Heart left ventricle (tissue), 16 donors: Measurements from ENCODE around the gene INSYN1. TPM values are rescaled to one million over a fixed set of nuclear protein-coding genes. Genes with fewer than 3 reads are reported as not detected.

Experiments
- ATAC-seq, 4 donors: fragments of 200-7000 bp; cut with Tn5 transposase; one replicate each; pipeline ENCODE4 v1.9.1; 2020 to 2022; ENCODE audit warnings: moderate library complexity in 4 of 4, mild to moderate bottlenecking in 3 of 4, moderate number of reproducible peaks in 1 of 4
- DNase-seq, 5 donors: peaks; one replicate each; pipeline ENCODE4 v3.0.0-alpha.2; 2020
- H3K27ac ChIP-seq, 12 donors: fragments of 200-600 bp; sonication (generic) in 4 of 12; one replicate each; pipeline versions ENCODE4 v1.5.0 to v1.8.0; 2016 to 2022; ENCODE audit warnings: mild to moderate bottlenecking in 2 of 12
- H3K27me3 ChIP-seq, 9 donors: fragments of 200-600 bp; sonication (generic) in 2 of 9; one replicate each; pipeline versions ENCODE4 v1.5.1 to v1.8.0; 2016 to 2022; ENCODE audit warnings: mild to moderate bottlenecking in 3 of 9
- H3K36me3 ChIP-seq, 9 donors: fragments of 200-600 bp; sonication (generic) in 2 of 9; one replicate each; pipeline versions ENCODE4 v1.5.0 to v1.8.0; 2018 to 2022; ENCODE audit warnings: mild to moderate bottlenecking in 2 of 9
- H3K4me1 ChIP-seq, 12 donors: fragments of 200-600 bp; sonication (generic) in 4 of 12; one replicate each; pipeline versions ENCODE4 v1.5.0 to v1.8.0; 2016 to 2022; ENCODE audit warnings: mild to moderate bottlenecking in 3 of 12
- H3K4me3 ChIP-seq, 12 donors: fragments of 200-600 bp; sonication (generic) in 4 of 12; one replicate each; pipeline versions ENCODE4 v1.5.0 to v1.8.0; 2017 to 2022; ENCODE audit warnings: mild to moderate bottlenecking in 9 of 12, moderate library complexity in 4 of 12
- H3K9me3 ChIP-seq, 12 donors: fragments of 200-600 bp; sonication (generic) in 4 of 12; one replicate each; pipeline versions ENCODE4 v1.5.0 to v1.8.0; 2016 to 2022; ENCODE audit warnings: mild to moderate bottlenecking in 1 of 12
- POLR2A ChIP-seq, 2 donors: fragments of 450-650 bp; IDR thresholded peaks; one replicate each; pipeline ENCODE4 v1.6.1; 2017; ENCODE audit warnings: antibody characterized with exemption in 2 of 2, mild to moderate bottlenecking in 2 of 2, moderate library complexity in 2 of 2
- WGBS, 4 donors: extraction: QIAGEN DNeasy Blood & Tissue Kit in 2 of 4; methylation state at CpG; one replicate each; pipeline versions ENCODE4 v1.1.5 to v1.1.7; 2013 to 2018; 5-methylcytosine and 5-hydroxymethylcytosine counted together
- intact Hi-C, 10 donors: fragments of 100-400 bp; cut with DNase I; formaldehyde crosslinking; loops; one replicate each; pipeline versions ENCODE4 v1.11.1 to v1.14.2; 2022
- polyA plus RNA-seq, 2 donors: library from polyadenylated mRNA; stranded (reverse); fragments of 200-250 nt; gene quantifications; one replicate each; pipeline ENCODE4 v1.2.3, GENCODE V29; 2013
- total RNA-seq, 9 donors: library from RNA; depleted of rRNA in 2 of 9; stranded (reverse); fragments of >200 nt in 2 of 9; fragmentation: NEBNext Ultra II Directional in 3 of 9; extraction: Animal tissue kit (Norgen Biotek cat#: 25700) in 3 of 9; gene quantifications; one replicate each; pipeline versions ENCODE4 v1.1.0 to v1.2.4, GENCODE V29; 2016 to 2023
- TF ChIP-seq, protein P1 (sequence below), 12 donors: fragments of 200-600 bp; sonication (generic) in 4 of 12; IDR thresholded peaks; one replicate each; pipeline versions ENCODE4 v1.5.0 to v1.8.0; 2018 to 2022; ENCODE audit warnings: antibody characterized with exemption in 12 of 12, mild to moderate bottlenecking in 5 of 12
- donor health status: ischemic (EF 13 %, LVEDD 7.1; RV severe dilation, severe dysfunction).
- donor health status: healthy with polysubstance abuse.
- donor health status: DM: no; HTN: yes; CAD: no.
- donor health status: DM: no; HTN: no; CAD: no.
- donor health status: ischemic (EF 25% LVEDD 6.9; RV normal size, moderate dysfunction).
- donor health status: ischemic (EF 25% LVEDD 5.7; RV mildly dilated, moderate dysfunction).
- donor health status: healthy.
- donor health status: DM: yes; HTN: yes; CAD: no.
- donor health status: ischemic (EF 35%, LVEDD 5.7; RV mildly dilated, moderate dysfunction).
- donor health status: nonischemic (EF 11% LVEDD 7.7; RV severe dilation, severe dysfunction).
- donor health status: DM: yes; HTN: yes; CAD: no.
- donor health status: PGD.
- donor health status: ischemic (EF 29% LVEDD 5.4; RV normal size, mild dysfunction).
- donor health status: nonischemic (EF 23%, LVEDD 6.1; RV moderate dilation, normal function).

The INSYN1 gene
- total and polyA plus RNA-seq, 11 donors, result 51.5 to 182 (median 107) TPM

GRCh38 chr15:73767806-73768501, 14.8 kb upstream of the INSYN1 start:
- no peaks in the 10 kb centered on the region for H3K36me3 ChIP-seq
- WGBS, 4 donors, result 50 to 62% (median 57%) methylated on average over 9 of the region's 9 CpGs
- peaks cover 0 to 24% (median 7%) of the 10 kb centered on the region in 12 donors for H3K4me1 ChIP-seq
- H3K4me3 ChIP-seq, result no peak overlapping the region
- no peak for ATAC-seq
- intact Hi-C loops, result no loop called here
- no peak overlapping the region for H3K27ac ChIP-seq
- H3K27me3 ChIP-seq, result no peaks in the 10 kb centered on the region
- no peak for TF ChIP-seq POLR2A (IDR thresholded peaks at IDR 0.05)
- TF ChIP-seq, protein P1, sequence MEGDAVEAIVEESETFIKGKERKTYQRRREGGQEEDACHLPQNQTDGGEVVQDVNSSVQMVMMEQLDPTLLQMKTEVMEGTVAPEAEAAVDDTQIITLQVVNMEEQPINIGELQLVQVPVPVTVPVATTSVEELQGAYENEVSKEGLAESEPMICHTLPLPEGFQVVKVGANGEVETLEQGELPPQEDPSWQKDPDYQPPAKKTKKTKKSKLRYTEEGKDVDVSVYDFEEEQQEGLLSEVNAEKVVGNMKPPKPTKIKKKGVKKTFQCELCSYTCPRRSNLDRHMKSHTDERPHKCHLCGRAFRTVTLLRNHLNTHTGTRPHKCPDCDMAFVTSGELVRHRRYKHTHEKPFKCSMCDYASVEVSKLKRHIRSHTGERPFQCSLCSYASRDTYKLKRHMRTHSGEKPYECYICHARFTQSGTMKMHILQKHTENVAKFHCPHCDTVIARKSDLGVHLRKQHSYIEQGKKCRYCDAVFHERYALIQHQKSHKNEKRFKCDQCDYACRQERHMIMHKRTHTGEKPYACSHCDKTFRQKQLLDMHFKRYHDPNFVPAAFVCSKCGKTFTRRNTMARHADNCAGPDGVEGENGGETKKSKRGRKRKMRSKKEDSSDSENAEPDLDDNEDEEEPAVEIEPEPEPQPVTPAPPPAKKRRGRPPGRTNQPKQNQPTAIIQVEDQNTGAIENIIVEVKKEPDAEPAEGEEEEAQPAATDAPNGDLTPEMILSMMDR (IDR thresholded peaks at IDR 0.05), result no peak
- no peak for DNase-seq
- H3K9me3 ChIP-seq, result no peaks in the 10 kb centered on the region

DNA sequence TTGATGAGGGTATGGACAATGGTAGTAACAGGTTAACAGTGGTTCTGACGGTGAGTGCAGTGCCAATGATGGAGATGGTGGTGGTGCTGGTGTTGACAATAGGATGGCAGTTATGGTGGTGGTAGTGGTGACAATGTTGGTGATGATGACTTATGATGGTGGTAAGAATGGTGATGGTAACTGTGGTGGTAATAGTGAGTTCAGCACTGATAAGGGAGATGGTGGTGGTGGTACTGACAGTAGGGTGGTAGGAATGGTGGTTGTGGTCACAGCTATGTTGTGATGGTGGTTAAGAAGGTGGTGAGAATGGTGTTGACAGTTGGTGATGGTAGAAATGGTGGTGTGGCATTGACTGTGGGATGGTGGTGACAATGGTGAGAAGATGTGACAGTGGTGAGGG, 13.4 kb upstream of the INSYN1 start:
- intact Hi-C loops, result no loop called here
- no peaks in the 10 kb centered on the region for H3K36me3 ChIP-seq
- H3K4me3 ChIP-seq, result no peak overlapping the region
- DNase-seq (no peak), ATAC-seq (no peak)
- H3K27me3 ChIP-seq, result no peaks in the 10 kb centered on the region
- 90 to 95% (median 93%) methylated on average over 1 of the region's 1 CpG for WGBS, 4 donors
- H3K9me3 ChIP-seq, result no peaks in the 10 kb centered on the region
- H3K4me1 ChIP-seq, result peaks cover 0 to 21% (median 7%) of the 10 kb centered on the region in 12 donors
- no peak for TF ChIP-seq POLR2A (IDR thresholded peaks at IDR 0.05)
- no peak overlapping the region for H3K27ac ChIP-seq

- no peaks in the 10 kb centered on the region for H3K27me3 ChIP-seq
- H3K9me3 ChIP-seq, result no peaks in the 10 kb centered on the region
- intact Hi-C loops, result no loop called here
- WGBS, 4 donors, result 84 to 96% (median 92%) methylated on average over 1 of the region's 1 CpG
- no peak for ATAC-seq
- H3K36me3 ChIP-seq, result no peaks in the 10 kb centered on the region
- no peak overlapping the region for H3K4me3 ChIP-seq
- DNase-seq, result no peak
- TF ChIP-seq POLR2A (IDR thresholded peaks at IDR 0.05), result no peak
- TF ChIP-seq, protein P1 (IDR thresholded peaks at IDR 0.05), result no peak
- peaks cover 0 to 18% (median 7%) of the 10 kb centered on the region in 12 donors for H3K4me1 ChIP-seq
- no peak overlapping the region for H3K27ac ChIP-seq
These were observed 12.6 kb upstream of the INSYN1 start for GRCh38 chr15:73765778-73766177.

- ATAC-seq, result peak; percentile 55 to 85 (median 72)
- Histone ChIP-seq H3K9me3 (no peaks in the 10 kb centered on the region), H3K4me3 (no peak overlapping the region), H3K27ac (peak overlapping the region in 3 of 12 donors; percentile 16 to 54 (median 29)), H3K27me3 (no peaks in the 10 kb centered on the region), H3K36me3 (no peaks in the 10 kb centered on the region), H3K4me1 (peaks cover 0 to 18% (median 7%) of the 10 kb centered on the region in 12 donors)
- TF ChIP-seq POLR2A (IDR thresholded peaks at IDR 0.05), result no peak
- TF ChIP-seq, protein P1 (IDR thresholded peaks at IDR 0.05), result no peak
- intact Hi-C loops, result no loop called here
- WGBS, 4 donors, result 40 to 45% (median 43%) methylated on average over 3 of the region's 3 CpGs
- DNase-seq, result peak in 2 of 5 donors; percentile 32 to 56
These were observed 10.8 kb upstream of the INSYN1 start for GRCh38 chr15:73763931-73764330.
